ENCODE results near the gene KCNH4.

Gene KCNH4

DNA sequence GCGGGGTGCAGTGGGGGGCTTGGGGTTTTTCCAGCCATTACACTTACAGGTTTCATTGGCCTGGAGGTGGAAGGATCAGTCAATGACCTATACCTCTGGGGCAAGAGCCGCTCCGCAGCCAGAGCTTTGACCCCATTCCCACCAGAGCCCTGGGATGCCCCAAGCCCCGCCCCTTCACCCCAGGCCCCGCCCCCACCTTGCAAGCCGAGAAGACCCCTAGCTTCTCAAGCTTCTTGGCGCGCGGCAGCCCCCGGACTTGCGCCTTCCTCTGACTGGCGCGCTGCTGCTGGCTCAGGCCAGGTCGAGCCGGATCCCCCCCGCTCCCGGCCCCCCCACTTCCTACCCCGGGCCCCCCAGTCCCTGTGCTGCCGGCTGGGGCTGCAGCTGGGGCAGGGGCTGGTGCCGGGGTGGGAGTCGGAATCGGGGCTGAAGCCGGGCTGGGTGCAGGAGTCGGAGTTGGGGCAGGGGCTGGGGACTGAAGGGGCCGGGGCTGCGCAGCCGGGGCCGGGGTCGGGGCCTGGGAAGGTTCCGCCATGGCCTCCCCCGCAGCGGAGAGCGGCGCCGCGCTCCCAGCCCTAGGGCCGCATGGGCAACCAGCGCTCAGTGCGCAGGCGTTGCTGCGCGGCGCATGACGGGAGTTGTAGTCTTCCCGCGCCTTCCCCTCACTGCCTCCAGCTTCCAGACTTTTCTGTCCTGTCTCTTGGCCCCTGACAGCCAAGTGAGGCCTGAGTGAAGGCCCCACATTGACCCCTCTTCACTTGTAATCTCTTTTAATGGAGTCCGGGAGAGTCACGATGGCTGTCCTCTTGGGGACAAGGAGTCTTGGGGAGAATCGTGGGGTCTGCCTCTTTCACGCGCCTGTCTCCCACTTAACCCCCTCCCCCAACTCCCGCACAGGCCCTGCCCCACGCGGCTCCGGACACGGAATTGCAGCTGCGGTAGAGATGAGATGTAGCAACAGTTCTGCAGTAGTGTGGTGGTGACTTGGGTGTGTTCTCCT, 59.9 kb downstream of the KCNH4 start, which contains the start of gene KAT2A:
TSS of gene KAT2A (minus strand) at position 598 of the 1,000 bp plus-strand sequence. CDS start at position 535, 63 bp downstream.
- in situ Hi-C loops (cut with HindIII; ENCODE audit: low sequenced_read_pairs), result loop anchor here (10.0 kb wide), 1 partner anchor 146 kb away; no protein-coding TSS in a partner anchor

DNA sequence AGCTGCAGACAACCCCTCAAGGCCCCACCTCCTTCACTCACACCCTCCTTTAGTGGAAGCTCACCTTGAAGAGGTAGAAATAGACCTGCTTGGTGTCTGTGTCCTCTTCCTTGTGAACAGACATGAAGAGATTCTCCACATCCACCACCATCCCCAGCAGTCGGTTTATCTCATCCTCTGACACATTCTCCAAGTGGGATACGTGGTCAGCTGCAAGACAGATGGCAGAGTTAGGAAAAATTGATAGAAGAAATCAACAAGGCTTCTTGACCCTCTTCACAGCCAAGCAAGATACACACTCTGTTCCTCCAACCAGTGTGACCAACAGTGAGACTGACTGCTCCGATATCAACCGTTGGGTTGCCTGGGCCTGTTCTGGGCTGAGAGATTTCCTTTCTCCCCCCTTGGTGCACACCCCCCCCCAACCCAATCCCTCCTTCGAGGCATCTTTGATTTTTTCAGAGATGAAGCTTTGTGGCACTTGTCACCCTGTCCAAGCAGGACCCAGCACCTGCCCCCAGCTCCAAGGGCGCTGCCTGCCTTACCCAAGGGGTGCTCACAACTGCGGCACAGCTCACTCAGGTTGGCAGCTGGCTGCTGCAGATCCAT, 60.7 kb downstream of the KCNH4 start:
- in situ Hi-C loops (cut with HindIII; ENCODE audit: low sequenced_read_pairs), result loop anchor here (10.0 kb wide), 1 partner anchor 145 kb away; no protein-coding TSS in a partner anchor

DNA sequence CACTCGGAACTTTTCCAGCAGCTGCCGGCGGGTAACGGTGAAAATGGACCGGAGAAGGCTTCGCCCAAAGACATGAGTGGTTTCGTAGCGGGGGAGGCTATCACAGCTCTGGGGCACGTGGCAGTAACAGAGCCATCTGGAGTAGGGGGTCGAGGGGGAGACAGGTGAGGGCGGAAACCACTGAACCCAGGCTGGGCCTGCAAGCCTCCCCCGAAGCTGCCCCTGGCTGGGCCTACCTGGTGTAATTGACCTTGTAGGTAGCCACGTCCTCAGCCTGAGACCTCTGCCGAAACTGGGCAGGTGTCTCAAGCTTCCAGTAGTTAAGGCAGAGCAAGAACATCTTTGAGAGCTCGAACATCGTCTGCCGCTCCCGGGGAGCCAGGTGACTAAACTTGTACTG, 61.6 kb downstream of the KCNH4 start:
- in situ Hi-C loops (cut with HindIII; ENCODE audit: low sequenced_read_pairs), result no loop called here

DNA sequence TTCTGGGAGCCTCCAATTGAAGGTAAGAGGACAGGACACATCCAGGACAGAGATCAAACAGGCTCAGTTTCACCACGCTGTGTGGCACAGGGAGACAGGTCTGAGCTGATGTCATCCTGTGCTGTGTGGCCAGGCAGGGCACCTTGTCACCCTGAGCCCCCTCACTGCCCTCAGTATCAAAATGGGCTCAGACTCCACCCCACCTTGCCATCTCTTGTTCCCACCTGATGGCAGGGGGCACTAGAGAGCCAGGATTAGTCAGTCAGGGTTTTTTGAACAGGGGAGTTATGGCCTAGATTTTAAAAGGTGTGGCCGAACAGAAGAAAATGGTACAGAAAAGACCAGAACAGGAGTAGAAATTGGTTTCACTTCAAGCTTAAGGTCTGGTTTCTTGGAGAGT, 62.4 kb downstream of the KCNH4 start:
- in situ Hi-C loops (cut with HindIII; ENCODE audit: low sequenced_read_pairs), result no loop called here

DNA sequence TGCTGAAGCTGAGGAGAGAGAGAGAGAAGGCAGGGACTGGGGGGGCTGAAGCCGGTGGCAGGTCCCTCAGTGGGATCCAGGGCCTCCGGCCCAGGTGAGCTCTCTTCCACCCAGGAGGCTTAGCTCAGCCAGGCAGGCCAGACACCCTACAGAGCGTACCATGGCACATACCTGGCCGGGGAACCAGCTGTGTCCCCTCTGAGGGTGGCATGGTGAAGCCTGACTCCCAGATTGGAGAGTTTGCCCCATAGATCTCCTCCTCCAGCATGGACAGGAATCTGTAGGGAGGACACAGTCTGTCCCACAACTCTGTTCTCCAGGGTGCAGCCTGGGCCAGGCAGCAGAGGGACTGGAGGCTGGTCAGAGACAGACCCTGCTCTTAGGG, 62.8 kb downstream of the KCNH4 start:
- in situ Hi-C loops (cut with HindIII; ENCODE audit: low sequenced_read_pairs), result no loop called here

DNA sequence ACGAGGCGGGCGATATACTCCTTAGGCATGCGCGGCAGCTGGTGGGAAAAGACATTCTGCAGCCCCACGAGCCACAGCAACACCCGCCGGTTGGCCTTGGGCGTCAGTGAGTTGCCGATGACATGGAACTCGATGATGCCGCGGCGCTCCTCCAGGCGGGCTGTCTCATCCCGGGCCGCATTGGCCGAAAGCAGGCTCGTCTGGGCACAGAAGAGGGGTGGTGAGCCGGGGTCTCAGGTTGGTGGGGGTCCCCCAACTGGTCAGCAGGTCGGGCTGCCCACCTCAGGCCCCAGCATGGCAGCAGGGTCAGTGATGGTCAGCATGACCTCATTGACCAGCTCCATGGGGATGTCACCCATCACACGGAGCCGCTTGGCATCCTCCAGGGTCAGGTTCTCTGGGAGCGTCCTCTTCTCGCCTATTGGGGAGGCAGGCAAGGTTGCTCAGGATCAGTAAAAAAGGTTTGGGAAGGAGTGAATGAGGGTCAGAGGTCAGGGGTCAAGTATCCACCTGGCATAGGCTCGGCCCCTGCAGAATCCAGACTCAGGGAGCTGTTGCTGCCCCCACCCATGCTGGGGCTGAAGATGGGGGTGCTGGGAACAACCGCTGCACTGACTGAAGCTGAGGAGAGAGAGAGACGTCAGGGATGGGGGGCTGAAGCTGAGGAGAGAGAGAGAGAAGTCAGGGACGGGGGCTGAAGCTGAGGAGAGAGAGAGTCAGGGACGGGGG, 63.4 kb downstream of the KCNH4 start:
- in situ Hi-C loops (cut with HindIII; ENCODE audit: low sequenced_read_pairs), result no loop called here

DNA sequence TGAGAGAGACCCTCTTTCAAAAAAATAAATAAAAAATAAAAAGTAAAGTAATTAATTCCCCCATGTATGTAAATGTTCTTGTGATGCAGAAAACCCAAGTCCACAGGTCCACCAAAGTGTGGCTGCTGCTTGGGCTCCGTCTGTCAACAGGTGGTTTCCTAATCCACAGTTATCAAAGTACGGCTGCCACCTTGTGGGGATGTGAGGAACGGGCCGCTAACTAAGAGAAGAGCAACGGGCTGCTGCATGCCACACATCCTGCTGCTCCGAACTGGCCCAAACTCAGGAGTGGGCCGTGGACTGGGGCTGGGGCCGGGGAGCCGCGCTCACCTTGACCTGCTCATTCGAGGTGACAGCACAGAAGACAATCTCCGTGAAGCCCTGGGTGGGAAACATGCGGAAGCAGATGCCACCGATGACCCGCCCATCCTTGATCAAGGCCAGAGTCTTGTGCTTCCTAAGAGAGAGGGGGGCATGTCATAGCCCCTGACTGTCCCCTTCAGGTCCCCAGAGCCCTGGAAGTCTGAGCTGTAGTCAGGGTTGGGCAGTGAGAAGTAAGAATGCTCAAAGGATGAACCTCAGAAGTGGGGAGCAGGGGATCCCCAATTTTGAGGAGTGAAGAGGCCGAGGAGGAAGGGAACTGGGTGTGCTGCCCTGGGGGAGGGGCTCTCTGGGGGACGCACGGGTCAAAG, 64.1 kb downstream of the KCNH4 start:
- in situ Hi-C loops (cut with HindIII; ENCODE audit: low sequenced_read_pairs), result no loop called here

DNA sequence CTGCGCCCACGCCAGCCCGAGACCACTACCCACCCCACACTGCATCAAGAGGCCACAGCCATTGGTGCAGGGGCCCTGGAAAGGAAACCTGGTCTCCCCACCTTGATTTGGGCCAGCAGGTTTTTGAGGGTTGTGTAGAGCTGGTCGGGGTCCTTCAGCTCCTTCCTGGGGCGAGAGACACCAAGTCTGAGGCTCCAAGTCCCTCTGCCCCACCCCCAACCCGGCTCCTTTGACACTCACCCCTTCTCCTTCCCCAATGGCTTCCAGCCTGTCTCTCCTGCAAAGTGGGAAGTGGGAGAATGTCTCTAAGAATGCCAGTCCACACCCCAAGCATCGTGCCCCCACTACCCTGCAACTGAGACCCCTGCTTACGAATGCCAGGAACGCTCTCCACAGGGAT, 66.8 kb downstream of the KCNH4 start:
- in situ Hi-C loops (cut with HindIII; ENCODE audit: low sequenced_read_pairs), result no loop called here

DNA sequence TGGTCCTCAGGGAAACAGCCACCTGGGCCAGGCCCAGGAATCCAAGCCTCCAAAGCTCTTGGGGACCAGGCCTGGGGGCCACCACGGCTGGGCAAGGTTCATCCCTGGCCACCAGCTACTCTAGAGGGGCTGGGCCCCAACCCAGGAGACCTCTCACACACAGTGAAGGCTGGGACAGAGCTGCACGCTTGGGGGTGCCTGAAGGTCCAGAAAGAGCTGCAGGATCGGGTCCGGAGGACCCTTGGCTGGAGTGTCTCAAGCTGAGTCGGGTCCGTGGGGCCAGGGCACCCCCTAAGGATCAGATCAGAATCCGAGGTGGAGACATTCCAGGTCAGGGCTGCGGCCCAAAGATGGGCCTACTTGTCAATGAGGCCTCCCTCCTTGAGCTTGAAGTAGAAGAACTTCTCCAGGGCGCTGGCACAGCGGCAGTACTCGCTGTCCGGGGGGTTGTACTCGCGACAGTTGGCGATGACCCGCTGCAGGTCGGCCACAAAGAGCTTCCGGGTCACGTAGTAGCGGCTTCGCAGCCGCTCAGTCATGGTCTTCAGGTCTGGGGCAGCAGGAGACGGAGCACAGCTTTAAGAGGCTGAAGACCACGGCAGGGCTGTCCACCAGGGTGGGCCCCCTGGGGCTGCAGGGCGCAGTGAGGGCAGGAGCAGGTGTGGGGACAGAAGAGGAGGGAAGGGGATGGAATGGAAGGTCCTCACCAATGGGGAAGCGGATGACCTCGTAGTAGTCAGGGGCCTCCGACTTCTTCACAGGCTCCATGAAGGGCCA, 67.5 kb downstream of the KCNH4 start:
- in situ Hi-C loops (cut with HindIII; ENCODE audit: low sequenced_read_pairs), result no loop called here

DNA sequence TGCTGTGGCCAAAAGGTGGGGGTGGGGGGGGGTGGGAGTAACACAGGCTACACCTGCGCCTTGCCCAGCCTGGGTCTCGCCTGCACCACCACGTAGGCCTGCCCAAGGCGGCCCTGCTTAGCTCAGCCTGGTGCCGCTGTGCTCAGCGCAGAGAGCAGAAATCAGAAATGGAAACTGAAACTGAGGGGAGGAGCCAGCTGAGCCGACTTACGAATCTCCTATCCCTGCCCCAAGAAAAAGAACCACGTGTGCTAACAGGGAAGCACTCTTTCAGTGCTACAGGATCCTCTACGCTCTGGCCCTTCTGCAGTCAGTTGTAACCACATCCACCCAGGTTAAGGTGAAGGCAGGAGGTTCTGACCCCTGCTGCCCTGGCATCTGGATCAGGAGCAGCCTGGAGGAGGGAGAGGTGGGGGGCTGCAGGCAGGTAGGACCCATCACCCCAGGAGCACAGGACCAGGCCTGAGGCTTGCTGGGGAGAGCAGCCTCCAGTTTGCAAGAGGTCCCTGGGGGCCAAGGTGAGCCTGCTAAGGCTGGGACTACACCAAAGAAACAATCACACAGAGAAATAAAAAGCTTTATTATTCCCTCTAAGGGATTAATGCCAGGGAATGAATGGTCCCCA, 68.3 kb downstream of the KCNH4 start, which contains the start of gene DHX58:
TSS of gene DHX58 (minus strand) at position 163 of the 625 bp plus-strand sequence. CDS start 822 bp downstream, outside the sequence.
- in situ Hi-C loops (cut with HindIII; ENCODE audit: low sequenced_read_pairs), result no loop called here

DNA sequence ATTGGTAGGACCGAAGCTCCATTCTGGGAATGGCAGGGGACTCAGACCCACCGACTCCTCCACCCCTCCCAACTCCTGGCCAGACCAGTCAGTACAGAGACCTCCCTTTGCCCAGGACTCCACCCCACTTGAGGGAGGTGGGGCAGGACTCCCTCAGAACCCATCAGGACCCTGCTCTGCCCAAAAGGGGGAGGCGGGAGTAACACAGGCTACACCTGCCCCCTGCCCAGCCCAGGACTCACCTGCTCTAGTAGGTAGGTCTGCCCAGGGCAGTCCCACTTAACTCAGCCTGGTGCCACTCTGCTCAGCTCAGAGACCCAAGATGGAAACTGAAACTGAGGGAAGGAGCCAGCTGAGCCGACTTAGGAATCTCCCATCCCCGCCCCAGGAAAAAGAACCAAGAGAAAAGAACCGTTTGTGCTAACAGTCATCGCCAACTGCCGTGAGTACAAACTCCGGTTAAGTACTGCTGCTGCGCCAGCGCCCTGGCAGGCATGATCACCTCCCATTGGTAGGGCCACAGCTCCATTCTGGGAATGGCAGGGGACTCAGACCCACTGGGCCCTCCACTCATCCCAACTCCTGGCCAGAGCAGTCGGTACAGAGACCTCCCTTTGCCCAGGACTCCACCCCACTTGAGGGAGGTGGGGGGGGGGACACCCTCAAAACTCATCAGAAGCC, 68.9 kb downstream of the KCNH4 start:
- in situ Hi-C loops (cut with HindIII; ENCODE audit: low sequenced_read_pairs), result no loop called here

DNA sequence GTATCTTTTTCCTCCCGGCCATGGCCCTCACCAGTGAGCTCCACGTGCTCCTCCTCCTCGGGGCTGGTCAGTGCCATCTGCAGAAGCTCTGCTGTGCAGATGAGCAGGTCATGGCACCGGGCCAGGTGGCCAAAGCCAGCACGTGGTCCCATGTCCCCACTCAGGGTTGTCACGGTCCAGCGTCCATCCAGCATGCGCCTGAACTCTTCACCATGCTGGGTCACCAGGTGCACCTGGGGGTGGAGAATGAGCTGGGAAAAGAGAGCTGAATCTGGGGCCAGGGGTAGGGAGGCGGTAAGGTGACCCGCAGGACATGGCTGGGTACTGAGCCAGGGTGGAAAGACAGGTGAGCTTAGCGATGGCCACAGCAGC, 69.7 kb downstream of the KCNH4 start:
- in situ Hi-C loops (cut with HindIII; ENCODE audit: low sequenced_read_pairs), result no loop called here

DNA sequence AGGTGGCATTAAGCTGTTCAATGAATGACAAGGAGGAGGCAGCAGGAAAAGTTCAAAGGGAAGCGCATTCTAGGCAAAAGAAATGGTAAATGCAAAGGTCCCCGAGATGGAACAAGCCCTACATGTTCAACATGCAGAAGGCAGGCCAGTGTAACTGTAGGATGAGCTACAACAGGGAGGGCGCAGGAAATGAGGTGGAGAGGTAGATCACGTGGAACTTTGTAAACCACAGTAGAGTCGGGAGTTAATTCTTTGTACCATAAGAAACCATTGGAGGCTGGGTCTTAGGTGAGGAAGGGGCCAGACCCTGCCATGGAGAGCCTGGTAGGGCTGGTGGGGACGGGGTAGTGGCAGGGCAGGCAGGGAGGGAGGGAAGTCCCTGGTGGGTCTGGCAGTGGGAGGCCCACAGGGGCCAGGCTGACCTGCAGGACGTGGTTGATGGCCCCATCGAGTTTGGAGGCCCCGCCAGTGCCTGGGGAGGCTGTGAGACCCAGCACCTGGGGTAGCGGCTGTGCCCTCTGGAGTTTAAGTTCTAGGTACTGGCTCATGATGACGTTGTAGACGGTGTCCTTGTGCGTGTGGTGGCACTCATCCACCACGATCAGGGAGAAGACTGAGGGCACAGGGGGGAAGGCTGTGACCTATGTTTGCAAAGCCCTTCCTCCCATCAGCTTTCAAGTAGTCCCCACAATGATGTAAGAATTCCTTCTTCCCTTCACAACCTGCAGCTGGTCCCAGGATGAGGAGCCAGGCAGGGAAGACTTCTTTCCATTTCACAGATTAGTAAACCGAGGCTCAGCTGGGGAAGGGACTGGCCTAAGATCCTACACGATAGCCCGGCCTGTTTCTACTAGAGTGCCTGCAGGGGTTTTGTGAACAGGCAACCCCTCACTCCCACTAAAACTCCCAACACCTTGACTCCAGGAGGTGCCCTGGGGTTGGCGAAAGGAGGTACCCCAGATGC, 70.4 kb downstream of the KCNH4 start:
- in situ Hi-C loops (cut with HindIII; ENCODE audit: low sequenced_read_pairs), result no loop called here

DNA sequence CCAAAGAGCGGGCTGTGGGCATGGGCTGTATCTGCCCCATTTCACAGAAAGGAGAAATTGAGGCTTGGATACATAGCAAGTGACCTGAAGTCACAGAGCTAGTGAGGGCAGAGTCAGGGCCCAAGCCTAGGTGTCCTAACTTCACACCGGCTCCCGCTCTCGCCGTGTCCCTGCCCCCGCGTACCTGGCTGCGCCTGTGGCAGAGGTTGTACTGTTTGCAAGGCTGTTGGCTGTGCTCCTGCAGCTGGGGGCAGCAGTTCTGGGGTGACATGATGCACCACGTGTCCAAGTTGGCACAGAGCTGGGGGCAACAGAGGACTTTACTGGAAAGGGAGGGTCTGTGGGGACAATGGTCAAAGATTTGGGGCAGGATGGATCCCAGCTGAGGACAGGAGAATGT, 71.9 kb downstream of the KCNH4 start:
- in situ Hi-C loops (cut with HindIII; ENCODE audit: low sequenced_read_pairs), result no loop called here

DNA sequence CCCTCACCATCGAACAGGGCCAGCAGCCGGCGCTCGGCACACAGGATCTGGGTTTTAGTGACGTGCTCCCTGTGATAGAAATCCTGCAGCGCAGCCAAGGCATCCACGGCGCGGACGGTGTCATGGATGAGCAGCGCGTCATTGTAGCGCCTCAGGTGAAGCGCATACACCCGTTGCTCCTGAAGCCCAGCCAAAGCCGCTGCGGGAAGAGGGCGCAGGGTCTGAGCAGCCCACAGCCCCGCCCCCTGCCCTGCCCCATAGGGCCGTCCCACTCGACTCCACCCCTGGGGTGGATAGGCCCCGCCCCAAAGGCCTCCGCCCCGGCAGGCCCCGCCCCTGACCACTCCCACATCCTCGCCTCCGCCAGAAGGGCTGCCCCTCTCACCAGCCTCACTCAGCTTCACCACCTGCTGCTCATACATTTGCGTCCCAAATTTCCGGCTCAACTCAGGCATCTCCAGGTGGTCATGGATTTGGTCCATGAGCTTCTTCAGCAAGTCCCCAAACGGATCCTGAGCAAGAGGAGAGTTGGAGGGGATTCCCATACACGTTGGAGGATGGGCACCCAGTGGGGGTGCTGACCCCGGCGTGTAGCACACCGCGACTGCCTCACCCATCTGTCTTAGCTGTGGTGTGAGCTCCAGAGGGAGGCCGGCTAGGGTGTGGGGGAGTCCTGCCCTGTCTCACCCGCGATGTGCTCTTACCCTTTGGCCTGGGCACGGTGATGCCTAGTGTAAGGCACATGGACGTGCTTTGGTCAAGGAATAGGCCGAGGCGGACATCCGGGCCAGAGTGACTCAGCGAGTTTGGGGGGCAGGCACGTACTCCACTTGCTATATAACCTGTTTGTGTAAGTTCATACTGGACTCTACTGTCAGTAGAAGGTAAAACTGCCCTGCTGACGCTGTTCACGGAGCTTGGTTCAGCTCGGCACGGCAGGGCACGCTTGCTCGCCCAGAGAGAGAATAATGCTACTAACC, 73.1 kb downstream of the KCNH4 start:
- in situ Hi-C loops (cut with HindIII; ENCODE audit: low sequenced_read_pairs), result no loop called here

DNA sequence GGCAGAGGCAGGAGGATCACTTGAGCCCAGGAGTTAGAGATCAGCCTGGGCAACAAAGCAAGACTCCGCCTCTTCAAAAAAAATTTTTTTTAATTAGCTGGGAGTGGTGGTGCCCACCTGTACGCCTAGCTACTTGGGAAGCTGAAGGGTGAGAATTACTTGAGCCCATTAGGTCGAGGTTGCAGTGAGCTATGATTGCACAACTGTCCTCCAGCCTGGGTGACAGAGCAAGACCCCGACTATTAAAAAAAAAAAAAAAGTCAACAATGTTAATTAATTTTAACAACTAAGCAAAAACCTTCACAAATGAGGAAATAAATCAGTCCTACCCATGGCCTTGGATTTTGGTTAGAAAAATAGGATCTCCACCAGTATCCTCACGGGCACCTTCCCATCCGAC, 73.8 kb downstream of the KCNH4 start:
- in situ Hi-C loops (cut with HindIII; ENCODE audit: low sequenced_read_pairs), result no loop called here
